Inflammatory macrophage (primary cell): ENCODE measurements around the gene ANKRD11.

Experiments
- DNase-seq, 2 donors: peaks; one replicate each; pipeline ENCODE4 v3.0.0-alpha.2; 2020 to 2022
- total RNA-seq, 18 experiments: gene quantifications; one replicate each; lab custom pipeline; 2026; ENCODE audit warnings: mixed read lengths in 6 of 18, inconsistent platforms in 2 of 18; lab: John Stamatoyannopoulos, UW

Gene ANKRD11
- total RNA-seq: 33.9 to 107 (median 56.3) reads per million in 18 experiments

DNA sequence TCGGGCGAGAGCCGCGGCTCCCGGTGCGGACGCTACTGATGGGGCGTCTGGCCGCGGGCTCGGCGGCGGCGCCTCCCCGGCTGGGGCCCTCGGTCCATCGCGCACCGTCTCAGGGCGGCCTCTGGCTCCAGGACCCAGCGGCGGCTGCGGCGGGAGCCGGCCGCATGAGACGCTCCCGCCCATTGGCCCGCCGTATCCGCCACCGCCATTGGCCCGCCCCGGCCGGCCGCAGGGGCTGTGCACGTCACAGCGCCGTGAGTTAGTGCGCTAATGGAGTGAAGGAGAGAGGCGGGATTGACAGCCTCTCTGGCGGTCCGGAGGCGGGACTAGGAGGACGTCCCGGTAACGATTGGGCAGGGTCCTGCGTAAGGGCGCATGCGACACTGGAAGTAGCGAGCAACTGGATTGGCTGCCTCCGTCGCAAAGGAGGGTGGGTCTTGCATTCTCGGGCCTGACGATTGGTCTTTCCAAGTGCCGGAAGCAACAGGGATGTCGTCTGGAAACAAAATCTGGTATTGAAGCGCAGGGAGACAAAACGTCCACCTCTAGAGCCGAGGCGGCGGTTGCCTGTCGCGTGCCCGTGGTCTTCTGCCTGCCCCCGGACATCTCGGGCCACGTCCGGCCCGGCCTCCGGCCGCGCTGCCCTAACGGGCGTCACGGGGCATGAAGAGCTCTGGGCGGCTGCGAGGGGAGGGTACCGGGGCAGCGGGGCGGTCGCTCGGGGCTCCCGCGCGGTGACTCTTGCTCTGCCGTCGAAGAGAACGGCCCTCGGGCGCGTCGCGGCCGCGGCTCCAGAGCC lies at the start of gene ANKRD11:
Gene ANKRD11, minus strand, starts transcription at position 123 of the 799 bp plus-strand sequence. CDS start 173,542 bp downstream, outside the sequence.
- DNase-seq: peak; percentile 100

DNA sequence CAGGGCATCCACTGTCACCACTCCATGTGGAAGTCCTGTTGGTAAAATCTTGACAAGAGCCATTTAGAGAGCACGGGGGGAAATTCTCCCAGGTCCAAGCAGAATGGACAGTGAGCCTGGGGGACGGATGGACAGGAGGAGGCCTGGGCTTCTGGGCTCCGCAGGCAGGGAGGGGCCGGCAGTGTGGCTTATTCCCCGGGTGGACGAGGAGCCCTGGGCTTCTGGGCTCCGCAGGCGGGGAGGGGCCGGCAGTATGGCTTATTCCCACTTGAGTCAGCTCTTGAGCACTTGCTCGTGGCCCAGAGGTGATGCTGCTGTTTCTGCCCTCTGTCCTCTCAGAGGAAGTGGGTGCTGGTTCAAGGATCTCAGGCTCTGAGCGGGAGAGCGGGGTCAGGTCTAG lies 47.9 kb upstream of the ANKRD11 start:
- no peak for DNase-seq

DNA sequence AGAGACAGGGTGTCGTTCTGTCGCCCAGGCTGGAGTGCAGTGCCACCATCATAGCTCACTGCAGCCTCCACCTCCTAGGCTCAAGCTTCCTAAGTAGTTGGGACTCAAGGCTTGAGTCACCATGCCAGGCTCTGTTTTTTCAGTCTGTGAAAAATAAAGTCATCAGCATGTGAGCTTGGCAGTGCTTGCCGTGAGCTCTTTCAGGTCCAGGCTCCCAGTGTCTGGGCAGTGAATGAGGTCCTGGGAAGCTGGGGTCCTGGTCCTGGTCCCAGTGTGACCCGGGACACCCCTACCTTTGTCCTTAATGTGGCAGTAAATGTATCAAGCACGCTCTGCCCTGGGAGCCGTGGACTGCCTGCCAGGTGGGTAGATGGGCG lies 47.2 kb upstream of the ANKRD11 start:
- DNase-seq: no peak

DNA sequence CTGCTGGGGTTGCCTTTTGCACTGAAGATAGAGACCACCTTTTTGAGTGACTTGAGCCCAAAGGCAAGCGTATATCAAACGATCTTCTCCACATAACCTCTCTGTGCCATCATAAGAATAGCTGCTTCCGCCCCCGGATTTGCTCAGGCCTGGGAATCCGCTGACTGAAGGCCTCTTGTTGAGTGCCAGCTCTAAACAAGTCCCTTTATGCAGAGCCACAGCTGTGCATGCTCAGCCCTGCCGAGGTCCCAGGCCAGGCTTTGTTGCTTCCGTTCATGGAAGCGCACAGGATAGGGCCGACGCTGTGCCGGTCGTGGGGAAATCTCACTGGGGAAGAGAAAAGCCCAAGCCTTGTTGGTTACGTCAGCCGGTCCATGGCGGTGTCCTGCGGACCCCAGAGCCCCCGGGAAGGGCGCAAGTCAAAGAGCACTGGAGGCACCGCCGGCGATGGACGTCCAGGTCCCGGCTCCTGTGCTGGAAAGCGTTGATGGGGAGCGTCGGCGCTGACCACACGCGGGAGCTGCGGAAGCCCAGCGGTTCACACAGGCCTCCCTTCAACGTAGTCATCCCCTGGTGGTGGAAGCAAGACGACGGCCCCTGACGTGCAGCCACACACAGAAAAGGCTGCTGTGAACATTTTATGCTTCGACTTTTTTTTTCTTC lies 46.7 kb upstream of the ANKRD11 start:
- no peak for DNase-seq

DNA sequence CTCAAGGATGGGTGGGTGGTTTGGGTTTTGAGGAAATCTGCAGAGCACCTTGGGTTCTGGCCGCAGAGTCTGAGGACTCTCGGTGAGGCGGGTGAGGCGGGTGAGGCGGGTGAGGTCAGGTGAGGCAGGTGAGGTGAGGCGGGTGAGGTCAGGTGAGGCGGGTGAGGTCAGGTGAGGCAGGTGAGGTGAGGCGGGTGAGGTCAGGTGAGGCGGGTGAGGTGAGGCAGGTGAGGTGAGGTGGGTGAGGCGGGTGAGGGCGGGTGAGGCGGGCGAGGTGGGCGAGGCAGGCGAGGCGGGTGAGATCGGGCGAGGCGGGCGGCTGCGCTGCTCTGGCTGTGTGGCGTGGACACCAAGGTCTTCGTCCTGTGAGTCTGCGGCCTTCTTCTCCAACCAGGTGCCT lies 46.0 kb upstream of the ANKRD11 start:
- no peak for DNase-seq

DNA sequence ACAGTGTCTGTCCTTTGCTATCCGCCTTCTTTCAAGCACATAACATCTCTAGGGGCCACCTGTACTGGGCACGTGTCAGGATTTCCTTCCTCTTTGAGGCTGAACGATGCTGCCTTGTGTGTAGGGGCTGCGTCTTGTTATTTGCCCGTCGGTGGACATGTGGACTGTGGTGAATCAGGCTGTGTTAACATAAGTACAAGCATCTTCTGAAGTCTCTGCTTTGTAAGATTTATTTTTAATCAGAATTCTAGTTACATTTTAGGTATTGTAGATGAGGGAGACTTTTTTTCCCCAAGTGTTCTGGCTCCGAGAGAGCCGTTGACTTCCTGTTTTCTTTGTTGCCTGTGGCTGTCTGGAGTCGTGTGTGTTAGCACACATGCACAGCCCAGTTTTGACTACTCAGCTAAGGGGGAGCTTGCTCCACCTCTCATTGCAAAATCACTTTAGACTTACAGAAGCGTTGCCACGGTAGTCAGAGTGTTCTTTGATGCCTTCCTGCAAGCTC lies 43.9 kb upstream of the ANKRD11 start:
- peak; percentile 93 to 96 for DNase-seq

DNA sequence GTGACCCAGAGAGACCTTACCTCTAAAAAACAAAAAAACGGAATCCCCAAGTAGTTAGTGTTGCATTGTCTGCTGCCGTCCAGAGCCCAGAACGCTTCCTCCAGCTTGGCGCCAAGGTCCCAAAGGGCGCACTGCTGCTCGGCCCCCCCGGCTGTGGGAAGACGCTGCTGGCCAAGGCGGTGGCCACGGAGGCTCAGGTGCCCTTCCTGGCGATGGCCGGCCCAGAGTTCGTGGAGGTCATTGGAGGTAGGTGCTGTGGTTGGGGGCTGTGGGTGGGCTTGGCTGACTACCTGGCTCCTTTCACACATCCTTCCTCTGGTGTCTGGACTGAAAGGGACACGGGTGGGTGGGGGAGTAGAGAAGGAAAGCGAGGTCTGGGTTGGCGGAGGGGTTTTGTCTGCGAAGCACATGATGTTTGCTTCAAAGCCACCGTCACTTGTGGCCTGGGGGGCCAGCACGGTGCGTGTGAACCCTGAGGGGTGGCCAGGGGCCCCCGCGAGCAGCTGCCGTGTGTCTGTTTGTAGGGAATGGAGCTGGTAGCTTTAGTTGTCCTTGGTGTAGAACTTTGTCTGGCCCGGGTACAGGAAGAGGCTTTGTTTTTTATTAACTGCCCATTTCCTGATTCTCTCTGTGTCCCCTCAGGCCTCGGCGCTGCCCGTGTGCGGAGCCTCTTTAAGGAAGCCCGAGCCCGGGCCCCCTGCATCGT lies 41.6 kb upstream of the ANKRD11 start:
- DNase-seq: no peak

DNA sequence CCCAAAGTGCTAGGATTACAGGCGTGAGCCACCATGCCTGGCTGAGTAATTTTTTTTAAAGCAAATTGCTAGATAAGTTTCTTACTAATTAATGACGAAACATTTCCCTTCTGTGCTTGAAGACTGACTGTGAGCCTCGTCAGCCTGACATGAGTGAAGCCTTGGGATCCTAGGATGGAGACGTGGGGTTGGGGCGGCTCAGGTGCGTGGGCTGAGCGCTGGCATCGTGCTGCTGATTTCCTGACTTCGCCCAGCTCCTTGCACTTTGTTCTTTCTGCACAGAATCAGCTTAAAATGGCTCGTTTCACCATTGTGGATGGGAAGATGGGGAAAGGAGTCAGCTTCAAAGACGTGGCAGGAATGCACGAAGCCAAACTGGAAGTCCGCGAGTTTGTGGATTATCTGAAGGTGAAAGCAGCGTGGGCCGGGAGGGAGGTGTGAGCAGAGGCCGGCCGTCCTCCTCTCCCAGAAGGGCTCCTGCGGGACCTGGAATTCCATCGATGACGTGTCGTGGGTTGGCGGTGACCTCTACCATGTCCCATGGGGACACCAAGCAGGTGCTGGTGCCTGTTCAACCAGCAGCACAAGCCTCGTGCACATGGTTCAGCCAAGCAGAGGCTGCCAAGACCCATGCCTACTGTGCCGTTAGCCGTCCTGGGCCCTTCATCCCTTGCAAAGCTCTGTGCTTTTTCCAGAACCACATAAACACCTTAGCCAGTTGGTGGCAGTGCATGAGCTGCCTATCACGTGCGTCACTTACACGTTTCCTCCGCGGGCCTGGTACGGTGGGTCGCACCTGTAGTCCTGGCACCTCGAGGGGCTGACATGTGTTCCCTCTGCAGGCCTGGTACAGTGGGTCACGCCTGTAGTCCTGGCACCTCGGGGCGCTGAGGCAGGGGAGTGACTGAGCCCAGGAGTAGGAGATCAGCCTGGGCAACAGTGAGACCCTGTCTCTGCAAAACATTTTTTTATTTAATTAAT lies 40.3 kb upstream of the ANKRD11 start:
- no peak for DNase-seq

DNA sequence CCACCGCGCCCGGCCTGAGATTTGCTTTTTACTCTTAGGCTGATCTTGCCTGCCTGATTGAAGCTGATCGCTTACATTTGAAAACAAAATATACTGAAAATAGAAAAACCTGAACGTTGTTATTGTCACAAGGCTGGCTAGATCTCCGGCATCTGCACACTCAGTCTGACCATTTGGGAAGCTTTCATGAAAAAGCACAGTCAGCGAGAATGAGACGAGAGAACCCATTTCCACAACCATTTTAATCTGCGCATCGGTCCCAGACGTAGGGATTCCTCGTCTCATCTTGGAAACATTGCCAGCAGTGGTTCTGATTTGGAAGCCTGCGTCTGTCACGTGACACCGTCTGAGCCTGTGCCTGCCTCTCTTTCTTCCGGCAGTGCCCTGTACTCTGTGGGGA lies 38.7 kb upstream of the ANKRD11 start:
- no peak for DNase-seq

DNA sequence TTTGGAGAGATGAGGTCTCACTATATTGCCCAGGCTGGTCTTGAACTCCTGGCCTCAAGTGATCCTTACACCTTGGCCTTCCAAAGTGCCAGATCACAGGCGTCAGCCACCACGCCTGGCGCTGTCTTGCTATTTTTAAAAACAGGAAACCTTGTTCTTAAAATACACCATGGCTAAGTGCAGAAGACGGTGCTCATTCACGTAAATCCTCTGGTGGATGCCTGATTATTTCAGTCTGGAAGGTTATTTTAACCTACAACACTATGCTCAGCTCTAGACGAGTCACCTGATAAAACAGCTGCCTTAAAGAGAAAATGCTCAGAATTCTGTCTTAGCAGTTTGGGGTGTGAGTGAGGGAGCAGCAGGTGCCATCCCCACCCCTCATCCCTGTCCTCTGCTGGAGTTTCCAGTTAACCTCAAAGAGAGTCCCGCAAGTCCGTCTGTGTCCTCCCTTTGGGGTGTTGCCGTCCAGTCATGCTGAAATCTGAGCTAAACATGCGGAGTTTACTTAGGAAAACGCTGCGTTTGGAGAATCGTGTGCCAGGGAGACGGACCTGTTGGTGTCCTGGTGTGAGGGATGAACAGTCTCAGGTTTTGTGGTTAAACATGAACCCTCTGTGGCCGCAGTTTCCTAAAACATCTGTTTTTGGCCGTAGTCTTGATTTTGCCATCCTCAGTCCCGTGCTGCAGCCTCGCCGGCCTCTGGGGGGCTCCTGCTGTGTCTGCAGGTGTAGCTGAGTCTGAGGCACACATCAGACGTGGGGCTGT lies 35.0 kb upstream of the ANKRD11 start:
- no peak for DNase-seq

DNA sequence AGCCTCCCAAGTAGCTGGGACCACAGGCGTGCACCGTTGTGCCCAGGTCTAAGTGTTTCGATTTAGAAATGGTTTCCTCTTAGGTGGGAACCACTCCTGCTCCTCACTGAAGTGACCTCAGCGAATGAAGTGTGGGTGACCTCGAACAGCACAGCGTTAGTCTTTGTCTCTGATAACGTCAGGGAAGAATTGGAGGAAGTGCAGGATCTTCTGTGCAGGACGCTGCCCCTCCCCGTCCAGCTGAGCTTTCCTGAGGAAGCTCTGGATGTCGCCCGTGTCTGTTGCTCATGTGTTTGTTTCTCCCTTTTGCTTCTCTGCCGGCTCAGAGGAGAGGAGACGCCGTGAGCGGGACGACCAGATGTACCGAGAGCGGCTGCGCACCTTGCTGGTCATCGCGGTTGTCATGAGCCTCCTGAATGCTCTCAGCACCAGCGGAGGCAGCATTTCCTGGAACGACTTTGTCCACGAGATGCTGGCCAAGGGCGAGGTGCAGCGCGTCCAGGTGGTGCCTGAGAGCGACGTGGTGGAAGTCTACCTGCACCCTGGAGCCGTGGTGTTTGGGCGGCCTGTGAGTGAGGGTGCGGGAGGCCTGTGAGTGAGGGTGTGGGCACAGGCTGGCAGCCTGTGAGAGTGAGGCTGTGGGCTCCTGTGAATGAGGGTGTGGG lies 33.5 kb upstream of the ANKRD11 start:
- DNase-seq: no peak

DNA sequence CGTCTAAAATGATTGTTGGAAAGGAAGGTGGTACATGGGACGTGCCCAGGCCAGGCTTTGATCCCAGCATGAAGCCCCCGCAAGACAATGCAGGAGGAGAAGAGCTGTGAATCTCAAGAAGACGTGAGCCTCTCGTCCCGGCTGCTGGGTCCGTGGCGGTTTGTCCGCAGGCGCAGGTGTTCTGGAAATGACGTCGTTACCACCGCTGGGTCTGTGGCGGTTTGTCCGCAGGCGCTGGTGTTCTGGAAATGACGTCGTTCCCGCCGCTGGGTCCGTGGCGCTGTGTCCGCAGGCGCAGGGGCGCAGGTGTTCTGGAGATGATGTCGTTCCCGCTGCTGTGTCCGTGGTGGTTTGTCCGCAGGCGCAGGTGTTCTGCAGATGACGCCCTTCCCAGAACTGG lies 31.9 kb upstream of the ANKRD11 start:
- no peak for DNase-seq

DNA sequence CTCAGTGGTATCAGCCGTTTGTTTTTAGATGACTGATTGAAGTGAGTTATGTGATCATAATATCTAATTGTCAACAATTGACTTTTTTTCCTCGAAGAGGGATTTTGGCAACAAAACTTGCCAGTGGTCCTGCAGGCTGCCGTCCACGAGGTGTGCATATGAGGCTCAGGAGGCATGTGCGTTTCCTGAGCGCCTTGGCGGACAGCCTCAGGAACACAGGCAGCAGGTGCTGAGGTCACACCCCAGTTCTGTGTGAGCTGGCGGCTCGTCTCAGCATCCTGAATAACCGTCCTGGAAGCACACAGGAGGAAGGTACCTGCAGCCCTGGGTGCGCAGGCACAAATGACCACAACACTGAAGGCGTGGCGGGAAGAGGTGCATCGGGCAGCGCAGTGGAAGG lies 29.5 kb upstream of the ANKRD11 start:
- no peak for DNase-seq

DNA sequence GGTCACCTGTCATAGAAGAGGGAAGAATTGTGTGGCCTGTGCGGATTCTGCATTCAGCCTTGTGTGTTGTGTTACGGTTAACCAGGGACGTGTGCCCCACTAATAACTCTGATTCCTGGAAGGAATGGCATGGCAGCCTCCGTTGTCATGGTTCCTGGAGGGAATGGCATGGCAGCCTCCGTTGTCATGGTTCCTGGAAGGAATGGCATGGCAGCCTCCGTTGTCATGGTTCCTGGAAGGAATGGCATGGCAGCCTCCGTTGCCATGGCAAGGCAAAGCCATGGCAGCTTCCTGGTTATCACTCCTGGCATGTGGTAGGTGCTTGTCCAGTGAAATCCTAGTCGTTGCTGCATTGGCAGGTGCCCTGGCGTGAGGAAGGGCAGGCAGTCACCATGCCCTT lies 26.8 kb upstream of the ANKRD11 start:
- no peak for DNase-seq

DNA sequence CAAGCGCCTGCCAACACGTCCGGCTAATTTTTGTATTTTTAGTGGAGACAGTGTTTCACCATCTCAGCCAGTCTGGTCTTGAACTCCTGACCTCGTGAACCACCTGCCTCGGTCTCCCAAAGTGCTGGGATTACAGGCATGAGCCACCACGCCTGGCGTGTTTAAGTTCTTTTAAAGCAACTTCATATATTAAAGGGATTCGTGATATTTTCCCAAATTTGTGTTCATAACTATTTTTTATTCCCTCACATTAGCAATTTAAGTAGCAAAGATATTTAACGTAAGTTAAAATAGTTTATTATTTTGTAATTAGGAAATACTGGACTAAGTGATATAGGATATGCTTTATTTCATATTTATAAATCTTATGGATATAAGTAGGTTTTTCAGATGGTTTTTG lies 22.1 kb upstream of the ANKRD11 start:
- DNase-seq: no peak

DNA sequence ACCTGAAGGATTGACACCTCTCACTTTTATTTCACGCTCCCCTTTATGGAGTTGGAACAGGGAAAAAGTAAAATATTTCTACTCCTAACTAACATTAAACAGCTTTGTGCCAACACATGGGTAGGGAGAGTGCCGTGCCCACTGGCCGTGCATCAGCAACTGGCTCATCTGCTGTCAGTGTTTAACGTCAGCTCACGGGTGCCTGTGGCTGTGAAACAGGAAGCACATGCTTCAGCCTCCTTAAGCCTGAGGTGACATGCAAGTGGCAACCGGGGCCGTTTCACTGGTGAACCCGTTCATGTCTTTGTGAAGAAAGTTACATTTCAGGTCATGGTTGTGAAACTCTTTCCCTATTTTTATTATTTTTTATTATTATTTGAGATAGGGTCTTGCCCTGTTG lies 21.0 kb upstream of the ANKRD11 start:
- peak in 1 of 2 donors; percentile 57 for DNase-seq

DNA sequence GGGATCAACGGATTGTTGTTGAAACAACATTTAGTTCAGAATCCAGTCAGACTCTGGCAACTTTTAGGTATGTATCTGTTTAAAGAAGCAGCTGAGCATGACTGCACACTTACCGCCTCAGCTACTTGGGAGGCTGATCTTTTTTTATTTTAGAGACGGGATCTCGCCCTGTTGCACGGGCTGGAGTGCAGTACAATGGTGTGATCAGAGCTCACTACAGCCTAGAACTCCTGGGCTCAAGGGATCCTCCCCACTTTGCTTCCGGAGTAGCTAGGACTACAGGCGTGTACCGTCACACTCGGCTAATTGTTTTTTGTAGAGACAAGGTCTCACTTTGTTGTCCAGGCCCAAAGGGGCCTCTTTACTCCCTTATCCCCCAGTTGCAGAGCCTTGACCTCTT lies 20.2 kb upstream of the ANKRD11 start:
- no peak for DNase-seq

DNA sequence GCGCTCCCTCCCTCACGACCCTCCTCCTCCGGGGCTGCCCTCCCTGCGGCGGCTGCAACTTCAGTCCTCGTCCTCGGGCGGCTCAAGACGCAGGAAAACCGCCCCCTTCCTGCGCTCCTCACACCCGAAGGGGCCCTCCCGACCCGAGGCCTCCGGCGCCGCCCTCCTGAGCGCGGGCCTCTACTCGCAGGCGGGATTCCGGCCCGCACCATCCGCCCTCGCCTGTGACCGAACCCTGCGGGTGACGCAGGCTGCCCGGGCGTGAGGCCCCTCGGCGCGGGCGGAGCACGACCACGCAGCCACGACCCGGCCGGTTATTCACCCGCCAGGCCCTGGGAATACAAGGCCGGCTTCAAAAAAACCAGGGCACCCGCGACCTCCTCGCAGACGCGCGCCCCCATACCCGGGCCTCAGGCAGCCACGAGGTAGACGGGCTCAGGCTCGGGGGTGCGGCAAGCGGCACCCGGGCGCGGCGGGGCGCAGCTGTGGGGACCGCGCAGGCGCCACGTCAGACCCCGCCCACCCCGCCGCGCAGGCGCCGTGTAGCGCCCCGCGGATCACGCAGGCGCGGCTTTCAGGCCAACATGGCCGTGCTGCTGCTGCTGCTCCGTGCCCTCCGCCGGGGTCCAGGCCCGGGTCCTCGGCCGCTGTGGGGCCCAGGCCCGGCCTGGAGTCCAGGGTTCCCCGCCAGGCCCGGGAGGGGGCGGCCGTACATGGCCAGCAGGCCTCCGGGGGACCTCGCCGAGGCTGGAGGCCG lies 17.7 kb upstream of the ANKRD11 start, which contains the start of gene SPG7:
Gene SPG7, plus strand, starts transcription at position 570 of the 757 bp plus-strand sequence. Its CDS starts 15 bp downstream, at position 585.
- peak; percentile 91 to 93 for DNase-seq

DNA sequence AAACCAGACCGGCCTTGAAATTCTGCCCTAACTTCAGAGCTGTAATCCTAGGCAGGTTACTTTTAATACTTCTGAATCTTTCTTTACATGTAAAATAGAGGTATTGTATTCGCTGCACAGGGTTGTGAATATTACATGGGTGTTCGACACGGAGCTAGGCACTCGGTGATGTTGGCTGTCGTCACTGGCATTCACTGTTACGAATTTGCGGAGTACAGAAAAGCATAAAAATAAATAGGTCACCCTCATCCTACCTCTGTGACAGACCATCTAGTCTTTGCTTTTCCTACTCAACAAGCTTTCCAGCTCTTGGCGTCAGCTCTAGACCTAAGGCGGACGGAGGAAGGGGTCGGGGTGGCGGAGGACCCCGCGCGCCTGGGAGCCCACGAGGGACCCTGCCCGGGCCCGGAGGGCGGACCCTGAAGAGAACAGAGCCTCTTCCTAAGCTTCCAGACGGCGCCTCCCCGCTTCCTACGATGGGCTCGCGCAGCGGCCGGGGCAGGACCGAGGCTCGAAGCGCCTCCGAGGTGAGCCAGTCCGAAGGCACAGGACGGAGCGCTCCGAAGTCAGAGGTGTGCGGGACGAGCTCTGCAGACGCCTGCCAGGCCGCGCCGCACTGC lies 17.0 kb upstream of the ANKRD11 start:
- DNase-seq: peak in 1 of 2 donors; percentile 14
